Activated CD4-positive, CD25-positive, alpha-beta regulatory T cell treated with anti-CD3 and anti-CD28 coated beads, Interleukin-2, amount 50 U/mL, for 72 hours (primary cell): ENCODE results near the gene HPCAL1.

ENCODE experiments used
- DNase-seq: peaks from one replicate; pipeline ENCODE4 v3.0.0; 2021

The HPCAL1 gene

GRCh38 chr2:10475221-10475722, 172.6 kb downstream of the HPCAL1 start:
- DNase-seq, result no peak

GRCh38 chr2:10475811-10476660, 173.3 kb downstream of the HPCAL1 start:
- no peak for DNase-seq

GRCh38 chr2:10476723-10477442, 174.2 kb downstream of the HPCAL1 start:
- DNase-seq, result no peak
